Erythroblast (primary cell): ENCODE data around the gene ANKRD18A.

Experiments used
- GATA1 ChIP-seq: IDR thresholded peaks from 2 replicates; pipeline ENCODE4 v1.6.1; 2011; ENCODE audit warnings: low read depth, mild to moderate bottlenecking, control low read depth, low read length, moderate library complexity
- POLR2A ChIP-seq: IDR thresholded peaks from 2 replicates; pipeline ENCODE4 v1.6.1; 2011; ENCODE audit warnings: mild to moderate bottlenecking, low read length

DNA sequence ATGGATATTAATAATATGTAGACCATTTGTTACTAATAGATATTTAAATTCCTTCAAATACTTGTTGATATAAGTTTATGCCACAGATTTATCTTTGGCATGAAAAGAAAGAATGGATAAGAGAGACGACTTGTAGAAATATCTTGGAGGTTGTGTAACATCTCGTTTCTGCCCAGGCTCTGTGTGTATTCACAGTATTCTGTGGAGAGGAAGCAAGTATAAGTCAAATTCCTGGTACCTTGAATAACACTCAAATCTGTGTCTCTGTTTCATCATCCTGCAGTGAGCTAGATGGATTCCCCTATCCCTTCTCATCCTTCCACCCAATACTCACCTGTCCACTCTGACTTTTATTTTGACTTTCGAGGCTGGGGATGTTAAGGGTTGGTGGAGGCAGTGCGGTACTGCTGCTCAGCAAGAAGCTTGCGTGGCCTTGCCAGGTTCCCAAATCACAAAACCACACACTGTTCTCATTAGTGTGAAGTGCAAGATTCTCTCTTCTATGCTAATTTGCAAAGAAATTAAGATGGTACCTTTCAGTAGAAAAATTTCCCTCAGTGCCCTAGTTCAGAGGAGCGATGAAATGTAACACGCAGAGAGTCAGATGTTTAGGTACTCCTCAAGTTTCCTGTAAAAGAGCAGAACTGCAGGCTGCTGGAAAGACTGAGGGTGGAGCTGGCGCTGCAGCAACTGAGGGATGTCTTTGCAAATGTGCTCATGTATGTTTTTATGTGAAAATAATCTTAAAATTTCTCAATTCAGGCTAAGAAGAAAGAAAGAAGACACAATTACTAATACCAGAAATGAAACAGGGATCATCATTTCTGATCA is 42.6 kb upstream of the ANKRD18A start:
- TF ChIP-seq POLR2A (no peak), GATA1 (no peak)
